Measurements from ENCODE around the gene LSM2.
"Not testable (repeated sequence)": the region's sequence is repeated elsewhere in the genome, so short reads cannot be mapped to it uniquely, and the experiment has no call there.

LSM2 gene

DNA sequence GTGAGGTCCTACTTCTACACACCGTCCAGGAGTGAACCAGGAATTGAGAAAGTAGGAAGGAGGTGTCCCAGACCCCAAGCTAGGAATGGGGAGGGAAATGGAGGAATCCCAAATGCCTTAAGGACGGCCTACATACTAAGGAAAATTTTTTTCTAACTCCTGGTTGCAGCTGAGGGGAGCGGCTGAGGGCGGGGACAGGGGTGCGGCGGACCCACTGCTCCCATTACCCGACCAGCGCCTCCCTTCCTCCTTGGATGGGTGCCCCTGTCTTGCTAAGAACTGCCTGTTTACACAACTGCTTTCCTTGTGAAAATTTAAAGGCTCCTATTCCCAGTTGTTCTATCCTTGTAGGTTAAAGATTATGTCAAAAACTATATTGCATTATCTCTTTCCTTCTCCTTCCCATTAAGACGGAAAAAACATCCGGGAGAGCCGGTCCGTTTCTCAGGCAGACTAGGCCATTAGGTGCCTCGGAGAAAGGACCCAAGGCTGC lies 20.1 kb upstream of the LSM2 start:
- peak; percentile 88 for DNase-seq (ENCODE audit: low read depth)
- H3K4me3 ChIP-seq (ENCODE audit: control insufficient read depth, low read depth, low read length), result peak overlapping the region; percentile 75
- TF ChIP-seq, protein P1, sequence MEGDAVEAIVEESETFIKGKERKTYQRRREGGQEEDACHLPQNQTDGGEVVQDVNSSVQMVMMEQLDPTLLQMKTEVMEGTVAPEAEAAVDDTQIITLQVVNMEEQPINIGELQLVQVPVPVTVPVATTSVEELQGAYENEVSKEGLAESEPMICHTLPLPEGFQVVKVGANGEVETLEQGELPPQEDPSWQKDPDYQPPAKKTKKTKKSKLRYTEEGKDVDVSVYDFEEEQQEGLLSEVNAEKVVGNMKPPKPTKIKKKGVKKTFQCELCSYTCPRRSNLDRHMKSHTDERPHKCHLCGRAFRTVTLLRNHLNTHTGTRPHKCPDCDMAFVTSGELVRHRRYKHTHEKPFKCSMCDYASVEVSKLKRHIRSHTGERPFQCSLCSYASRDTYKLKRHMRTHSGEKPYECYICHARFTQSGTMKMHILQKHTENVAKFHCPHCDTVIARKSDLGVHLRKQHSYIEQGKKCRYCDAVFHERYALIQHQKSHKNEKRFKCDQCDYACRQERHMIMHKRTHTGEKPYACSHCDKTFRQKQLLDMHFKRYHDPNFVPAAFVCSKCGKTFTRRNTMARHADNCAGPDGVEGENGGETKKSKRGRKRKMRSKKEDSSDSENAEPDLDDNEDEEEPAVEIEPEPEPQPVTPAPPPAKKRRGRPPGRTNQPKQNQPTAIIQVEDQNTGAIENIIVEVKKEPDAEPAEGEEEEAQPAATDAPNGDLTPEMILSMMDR (conservative IDR thresholded peaks at IDR 0.05; ENCODE audit: control insufficient read depth, insufficient read depth, low read depth, low read length), result no peak

DNA sequence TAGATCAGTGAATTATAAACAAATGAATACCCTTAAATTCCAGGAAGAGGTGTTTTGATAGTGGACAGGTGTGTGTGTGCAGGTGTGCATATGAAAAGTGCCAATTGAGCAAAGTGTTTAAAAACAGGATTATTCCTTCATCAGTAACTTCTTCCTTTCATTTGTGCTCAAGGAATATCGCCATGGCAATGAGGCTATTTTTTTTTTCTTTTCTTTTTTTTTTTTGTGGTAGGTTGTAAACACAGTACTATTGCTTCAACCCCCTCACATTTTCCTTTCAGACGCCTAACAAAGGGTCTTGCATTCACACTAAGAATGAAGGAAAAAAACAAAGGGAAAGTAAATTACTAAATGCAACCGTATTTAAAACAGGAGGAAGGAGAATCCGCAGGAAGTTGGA lies 18.8 kb upstream of the LSM2 start:
- no peak overlapping the region for H3K4me3 ChIP-seq (ENCODE audit: control insufficient read depth, low read depth, low read length)
- TF ChIP-seq, protein P1 (conservative IDR thresholded peaks at IDR 0.05; ENCODE audit: control insufficient read depth, insufficient read depth, low read depth, low read length), result no peak
- no peak for DNase-seq (ENCODE audit: low read depth)

DNA sequence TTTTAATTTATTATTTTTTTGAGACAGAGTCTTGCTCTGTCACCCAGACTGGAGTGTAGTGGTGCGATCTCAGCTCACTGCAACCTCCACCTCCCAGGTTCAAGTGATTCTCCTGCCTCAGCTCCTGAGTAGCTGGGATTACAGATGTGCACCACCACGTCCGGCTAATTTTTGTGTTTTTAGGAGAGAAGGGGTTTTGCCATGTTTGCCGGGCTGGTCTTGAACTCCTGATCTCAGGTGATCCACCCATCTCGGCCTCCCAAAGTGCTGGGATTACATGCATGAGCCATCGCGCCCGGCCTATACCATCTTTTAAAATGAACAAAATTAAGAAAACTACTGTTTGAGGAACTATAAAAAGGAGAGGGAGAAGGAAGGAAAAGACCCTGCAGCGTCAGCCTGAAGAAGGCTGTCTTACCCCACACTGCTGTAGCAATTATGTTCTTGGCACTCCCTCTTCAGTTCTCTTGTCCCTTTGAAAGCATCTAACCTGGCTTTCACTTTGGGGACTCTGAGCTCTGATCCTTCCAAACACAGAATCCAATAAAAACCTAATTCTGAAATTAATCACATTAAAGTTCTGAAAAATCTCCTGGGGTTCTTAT lies 16.9 kb upstream of the LSM2 start:
- not testable (repeated sequence) for H3K4me3 ChIP-seq (ENCODE audit: control insufficient read depth, low read depth, low read length); DNase-seq (ENCODE audit: low read depth)

DNA sequence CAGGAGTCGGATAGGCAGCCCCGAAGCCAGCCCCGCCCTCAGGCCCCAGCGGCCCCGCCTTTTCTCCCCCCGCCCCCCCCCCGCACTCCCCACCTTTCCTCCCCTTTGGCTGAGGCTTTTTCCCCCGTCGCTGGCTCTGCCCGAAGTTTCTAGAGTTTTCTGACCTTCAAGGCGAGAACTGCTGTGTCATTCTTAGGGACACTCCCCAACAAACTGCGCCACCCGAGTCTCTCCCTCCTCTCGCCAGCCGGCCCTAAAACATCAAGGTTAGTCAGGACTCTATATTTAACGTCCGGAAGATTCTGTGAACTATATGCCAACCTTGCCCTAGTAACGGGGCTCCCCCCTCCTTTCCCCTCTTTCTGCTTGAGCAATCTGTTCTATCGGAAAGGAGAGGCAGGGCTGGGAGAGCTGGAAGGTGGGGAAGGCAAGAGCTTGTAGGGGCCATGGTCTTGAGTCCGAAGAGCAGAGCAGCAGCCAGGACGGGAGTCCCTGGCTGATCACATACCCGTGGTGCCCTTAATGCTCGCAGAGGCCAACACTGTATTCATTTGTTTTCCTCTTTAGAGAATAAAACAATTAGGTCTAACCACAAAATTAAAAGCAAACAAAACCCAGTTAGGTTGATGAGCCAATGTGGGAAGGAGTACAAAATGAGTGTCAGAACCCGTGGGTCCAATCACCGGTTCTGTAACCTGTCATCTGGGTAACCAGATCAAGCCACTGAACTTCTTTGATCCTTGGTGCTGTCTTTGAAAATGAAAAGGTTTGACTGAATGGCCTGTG lies 15.5 kb upstream of the LSM2 start:
- peak; percentile 85 for DNase-seq (ENCODE audit: low read depth)
- H3K4me3 ChIP-seq (ENCODE audit: control insufficient read depth, low read depth, low read length), result peak overlapping the region; percentile 63
- TF ChIP-seq, protein P1 (conservative IDR thresholded peaks at IDR 0.05; ENCODE audit: control insufficient read depth, insufficient read depth, low read depth, low read length), result no peak

DNA sequence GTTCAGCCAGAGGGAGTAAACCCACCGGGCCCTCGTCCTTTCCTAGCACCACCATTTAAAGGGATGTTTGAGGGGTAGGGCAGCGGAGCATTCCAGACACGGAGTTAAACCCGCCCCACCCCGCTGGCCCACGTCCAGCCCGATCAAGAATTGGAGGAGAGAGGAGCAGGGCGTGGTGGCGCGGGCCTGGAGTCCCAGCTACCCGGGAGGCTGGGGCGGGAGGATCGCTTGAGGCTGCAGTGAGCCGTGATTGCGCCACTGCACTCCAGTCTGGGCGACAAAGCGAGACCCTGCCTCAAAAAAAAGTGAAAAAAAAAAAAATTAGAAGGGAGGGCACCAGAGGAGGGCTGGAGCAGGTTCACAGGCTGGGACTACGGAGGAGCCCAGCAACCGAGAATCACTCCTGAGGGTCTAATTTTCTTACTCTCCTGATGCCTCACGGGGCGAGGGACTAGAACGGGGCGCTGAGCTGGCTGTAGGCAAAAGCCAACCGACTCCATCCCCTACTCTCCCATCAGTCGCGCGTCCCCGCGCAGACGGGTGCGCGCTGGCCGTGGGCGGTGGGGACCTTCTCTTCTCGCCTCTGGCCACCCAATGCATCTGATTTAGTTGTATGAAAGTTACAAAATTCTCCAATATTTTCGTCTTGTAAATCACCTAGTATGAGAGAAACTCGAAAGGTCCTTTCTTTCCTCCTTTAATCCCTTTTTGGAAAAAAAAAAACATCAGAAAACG lies 14.7 kb upstream of the LSM2 start:
- DNase-seq (ENCODE audit: low read depth), result peak; percentile 41
- H3K4me3 ChIP-seq (ENCODE audit: control insufficient read depth, low read depth, low read length), result peak overlapping the region; percentile 63
- TF ChIP-seq, protein P1 (conservative IDR thresholded peaks at IDR 0.05; ENCODE audit: control insufficient read depth, insufficient read depth, low read depth, low read length), result no peak

DNA sequence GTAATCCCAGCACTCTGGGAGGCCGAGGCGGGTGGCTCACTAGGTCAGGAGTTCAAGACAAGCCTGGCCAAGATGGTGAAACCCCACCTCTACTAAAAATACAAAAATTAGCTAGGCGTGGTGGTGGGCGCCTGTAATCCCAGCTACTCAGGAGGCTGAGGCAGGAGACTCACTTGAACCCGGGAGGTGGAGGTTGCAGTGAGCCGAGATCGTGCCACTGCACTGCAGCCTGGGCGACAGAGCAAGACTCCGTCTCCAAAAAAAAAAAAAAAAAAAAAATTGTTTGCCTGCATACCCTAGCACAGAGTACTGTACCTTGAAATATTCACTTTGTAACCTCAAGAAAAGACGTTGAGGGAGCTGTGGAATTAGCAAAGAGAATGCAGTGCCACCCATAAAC lies 13.6 kb upstream of the LSM2 start:
- H3K4me3 ChIP-seq (ENCODE audit: control insufficient read depth, low read depth, low read length); DNase-seq (ENCODE audit: low read depth): not testable (repeated sequence)

DNA sequence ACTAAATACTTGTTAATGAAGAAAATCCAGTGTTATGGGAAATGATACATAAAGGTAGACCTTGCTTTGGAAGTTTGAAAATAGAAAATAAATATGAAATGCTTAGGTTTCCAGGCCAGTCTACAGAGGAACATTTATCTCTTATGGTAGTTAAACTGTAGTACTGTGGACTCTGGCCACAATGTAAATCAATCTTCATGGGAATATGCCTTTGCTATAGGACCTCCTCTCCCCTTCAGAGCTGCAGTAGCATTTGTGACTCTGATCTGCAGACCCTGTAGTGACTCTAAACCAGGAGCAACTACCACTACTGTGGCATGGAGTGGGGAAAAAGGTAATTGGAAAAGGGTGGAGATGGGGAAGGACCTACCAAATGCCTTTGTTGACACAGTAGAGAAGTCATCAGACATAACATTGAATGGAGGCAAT lies 13.1 kb upstream of the LSM2 start:
- no peak overlapping the region for H3K4me3 ChIP-seq (ENCODE audit: control insufficient read depth, low read depth, low read length)
- no peak for DNase-seq (ENCODE audit: low read depth)

DNA sequence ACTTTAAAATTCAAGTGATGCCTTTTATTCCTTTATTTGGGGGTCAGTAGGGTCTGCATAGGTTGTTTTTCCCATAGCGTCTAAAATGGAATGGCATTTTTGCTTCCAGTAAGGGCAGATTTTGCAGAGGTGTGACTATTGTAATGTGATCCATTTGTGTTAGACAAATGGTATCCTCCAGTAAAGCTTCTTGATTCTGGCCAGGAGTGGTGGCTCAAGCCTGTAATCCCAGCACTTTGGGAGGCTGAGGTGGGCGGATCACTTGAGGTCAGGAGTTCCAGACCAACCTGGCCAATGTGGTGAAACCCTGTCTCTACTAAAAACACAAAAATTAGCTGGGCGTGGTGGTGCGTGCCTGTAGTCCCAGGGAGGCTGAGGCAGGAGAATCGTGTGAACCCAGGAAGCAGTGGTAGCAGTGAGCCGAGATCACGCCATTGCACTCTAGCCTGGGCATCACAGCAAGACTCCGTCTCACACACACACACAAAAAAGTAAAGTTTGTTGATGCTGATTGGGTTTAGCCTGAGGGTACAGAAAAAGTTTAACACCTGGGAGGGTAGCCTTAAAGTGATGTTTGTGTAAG lies 11.3 kb upstream of the LSM2 start:
- DNase-seq (ENCODE audit: low read depth), result not testable (repeated sequence)
- H3K4me3 ChIP-seq (ENCODE audit: control insufficient read depth, low read depth, low read length), result peak overlapping the region; percentile 51

More for the DNA sequence above, 13.1 kb upstream of the LSM2 start:
- TF ChIP-seq, protein P1 (conservative IDR thresholded peaks at IDR 0.05; ENCODE audit: control insufficient read depth, insufficient read depth, low read depth, low read length), result no peak

Data from fibroblast of mammary gland (primary cell).